DMS79 treated with DMSO at 0.1 percent for 48 hours (cell line): ENCODE results near the gene HS2ST1.

Experiments
- DNase-seq: peaks from one replicate; lab custom pipeline; 2025; lab: John Stamatoyannopoulos, UW

The HS2ST1 gene

DNA sequence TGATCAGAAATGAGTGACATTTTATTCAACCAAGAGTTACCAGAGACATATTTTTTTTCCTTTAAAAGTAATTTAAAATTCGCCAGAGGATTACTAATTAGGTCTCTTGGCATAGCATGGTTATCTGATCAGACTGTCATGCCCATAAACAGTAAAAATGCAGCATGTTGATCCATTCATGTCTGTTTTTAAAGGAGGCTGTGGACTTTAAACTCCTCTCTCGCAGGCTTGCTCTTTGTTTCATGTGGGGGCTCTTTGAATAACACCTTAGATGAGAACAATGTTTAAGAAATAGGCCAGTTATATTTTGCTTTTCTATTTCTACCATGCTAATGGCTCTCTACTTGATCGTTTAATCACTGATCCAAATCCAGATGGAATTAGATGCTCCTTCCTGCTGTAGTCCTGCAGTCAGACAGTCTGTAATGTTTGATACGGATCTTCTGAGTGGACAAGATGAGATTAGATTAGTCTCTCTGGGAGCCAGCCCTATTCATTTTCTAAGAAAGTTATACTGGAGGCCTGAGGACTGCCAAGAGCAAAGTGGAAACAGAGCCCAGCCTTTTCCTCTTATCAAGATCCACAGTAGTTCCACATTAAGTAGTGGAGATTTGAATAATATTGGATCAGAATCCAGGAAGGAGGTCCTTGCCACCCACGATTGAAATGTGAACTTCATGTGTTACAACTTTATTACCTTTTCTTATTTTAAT lies 197.4 kb downstream of the HS2ST1 start:
- no peak for DNase-seq

DNA sequence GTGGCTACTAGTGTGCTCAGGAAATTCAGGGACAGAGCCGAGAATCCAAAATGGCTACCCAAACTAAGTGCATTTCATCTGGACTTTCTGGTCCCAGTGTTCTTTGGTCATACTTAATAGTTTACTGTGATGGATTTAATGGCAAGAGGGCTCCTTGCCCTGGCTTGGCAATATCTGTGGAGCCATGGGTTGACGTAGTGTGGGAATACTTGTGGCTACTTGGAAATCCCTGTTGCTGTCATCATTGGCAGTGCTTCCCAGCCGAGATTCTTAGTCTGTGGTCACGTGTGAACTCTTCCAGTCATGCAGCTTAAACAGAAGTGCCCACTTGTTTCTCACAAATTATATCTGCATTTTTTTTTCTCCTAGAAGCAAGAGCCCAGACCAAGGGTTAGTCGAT lies 198.9 kb downstream of the HS2ST1 start:
- DNase-seq: peak; percentile 85

DNA sequence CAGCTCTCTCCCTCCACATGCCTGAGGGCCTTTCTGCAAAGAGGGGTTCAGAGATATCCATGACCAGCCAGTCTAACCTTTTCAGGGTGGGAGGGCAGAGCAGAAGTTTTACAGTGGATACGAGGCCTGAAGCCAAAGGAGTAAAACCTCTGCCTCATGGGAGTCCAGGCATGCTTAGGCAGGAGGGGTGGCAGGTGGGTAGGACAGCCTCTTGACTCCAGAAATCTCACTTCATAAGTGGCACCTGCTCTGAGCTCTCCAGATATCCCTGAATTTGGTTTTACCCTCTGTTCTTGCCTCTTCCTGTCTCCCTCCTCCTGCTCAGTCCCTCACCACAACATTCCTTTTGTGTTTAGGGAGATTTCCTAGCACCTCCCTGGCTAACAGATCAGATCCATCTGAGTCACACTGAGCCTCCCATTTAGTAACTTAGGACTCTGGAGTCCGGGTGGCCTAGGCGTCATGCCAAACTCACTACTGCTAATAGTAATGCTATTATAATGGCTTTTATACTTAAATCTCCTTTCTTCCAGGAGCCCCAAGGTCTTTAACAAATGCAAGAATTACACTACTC lies 201.0 kb downstream of the HS2ST1 start:
- peak; percentile 79 for DNase-seq

DNA sequence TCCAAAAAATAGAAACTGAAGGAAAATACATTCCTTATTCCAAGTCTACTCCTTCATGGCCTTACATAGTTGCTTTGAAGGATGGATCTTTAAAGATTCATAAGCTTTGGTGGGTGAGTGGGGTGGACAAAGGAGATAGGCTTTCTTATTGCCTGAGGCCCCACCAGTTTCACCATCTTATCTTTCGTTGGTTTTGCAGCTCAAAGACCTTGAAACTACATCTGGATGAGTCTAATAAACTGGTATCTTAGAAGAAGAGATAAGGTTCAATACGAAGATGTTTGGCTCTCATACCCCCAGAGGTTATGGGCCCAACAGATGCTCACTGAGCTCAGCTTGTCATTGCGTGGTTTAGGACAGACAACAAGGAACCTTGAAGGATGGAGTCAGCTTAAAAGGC lies 201.5 kb downstream of the HS2ST1 start:
- no peak for DNase-seq

GRCh38 chr1:87117761-87118368 lies 203.4 kb downstream of the HS2ST1 start:
- DNase-seq: no peak

DNA sequence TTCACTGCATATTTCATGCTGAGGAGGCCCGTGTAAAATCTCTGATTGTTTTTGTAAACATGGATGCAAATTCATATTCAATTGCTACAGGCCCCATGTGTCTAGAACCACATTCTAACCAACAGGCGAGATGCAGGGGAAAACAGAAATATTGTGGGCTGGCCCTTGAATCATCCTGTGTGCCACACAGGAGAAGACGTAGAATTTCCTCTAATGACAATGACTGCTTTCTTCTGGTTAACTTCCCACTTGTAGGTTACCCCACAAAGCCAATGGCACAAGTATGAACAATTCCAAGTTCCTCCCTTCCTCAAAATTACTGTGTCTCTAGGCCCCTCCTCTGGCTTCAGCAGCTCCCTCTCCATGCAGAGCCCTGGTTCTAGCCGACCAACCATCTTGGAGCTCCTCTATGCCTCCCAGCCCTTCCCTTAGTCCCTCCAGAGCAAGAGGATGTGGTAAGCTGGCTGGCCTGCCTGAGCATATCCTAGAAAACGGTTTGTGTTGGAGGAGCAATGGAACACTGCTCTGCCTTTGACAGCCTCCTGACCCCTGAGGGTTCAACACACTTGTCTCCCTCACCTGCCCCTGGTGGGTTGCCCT lies 205.2 kb downstream of the HS2ST1 start:
- no peak for DNase-seq

DNA sequence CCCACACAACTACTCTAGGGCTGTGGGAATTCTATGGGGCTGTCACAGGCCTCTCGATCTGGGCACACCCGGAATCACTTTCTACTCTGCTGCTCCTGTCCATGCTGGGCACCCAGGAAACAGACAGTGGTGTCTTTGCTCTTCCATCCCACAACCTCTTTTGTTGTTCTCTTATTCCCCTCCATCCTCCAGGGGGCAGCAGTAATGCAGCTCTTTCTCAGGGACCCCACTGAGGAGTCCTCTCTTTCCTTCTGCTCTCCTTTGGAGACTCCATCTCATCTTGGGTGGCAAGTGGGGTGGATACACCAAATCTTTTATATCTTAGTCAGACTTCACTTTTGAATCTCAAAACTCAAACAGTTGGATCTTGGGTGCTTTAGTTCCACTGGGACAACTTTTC lies 206.3 kb downstream of the HS2ST1 start:
- no peak for DNase-seq

DNA sequence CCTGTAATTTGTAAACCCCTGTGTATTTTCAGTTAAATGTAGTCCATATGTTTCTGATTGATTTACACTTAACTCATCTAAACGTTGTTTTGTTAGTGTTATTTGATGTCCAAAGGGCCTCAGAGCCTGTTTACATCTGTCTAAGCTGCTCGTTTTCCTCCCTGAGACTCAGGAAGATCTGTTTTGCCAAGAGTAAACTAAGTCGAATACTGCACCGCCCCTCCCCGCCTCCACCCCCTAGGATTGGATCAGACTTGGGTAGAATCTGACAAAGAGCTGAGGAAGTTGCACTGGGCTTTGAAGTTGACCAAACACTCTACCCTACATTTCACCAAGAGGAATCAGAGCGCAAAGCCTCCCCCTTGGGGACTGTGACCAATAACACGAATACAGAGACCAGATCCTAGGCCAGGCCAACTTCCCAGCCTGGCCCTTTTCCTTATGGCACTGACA lies 207.3 kb downstream of the HS2ST1 start:
- DNase-seq: no peak

GRCh38 chr1:87122243-87122642 lies 207.8 kb downstream of the HS2ST1 start:
- DNase-seq: no peak

DNA sequence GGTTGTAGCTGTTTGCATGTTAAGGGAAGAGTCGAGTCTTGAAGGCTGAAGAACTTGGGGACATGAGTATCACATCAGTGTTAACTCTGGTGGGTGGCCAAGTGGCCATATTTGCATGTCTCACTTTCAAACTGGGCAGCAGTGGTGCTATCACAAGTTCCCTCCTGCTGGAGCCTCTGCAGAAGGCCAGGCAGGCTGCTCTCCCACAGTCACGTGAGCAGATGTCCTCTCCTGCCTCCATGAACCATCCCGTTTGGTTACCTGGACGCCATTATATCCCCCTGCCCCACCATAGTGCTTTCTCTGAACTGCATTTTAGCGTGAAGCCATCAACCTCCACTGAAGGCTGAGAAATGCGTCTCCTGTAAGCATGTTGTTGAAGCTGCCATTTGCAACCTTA lies 209.2 kb downstream of the HS2ST1 start:
- DNase-seq: no peak

- no peak for DNase-seq
These were observed 212.6 kb downstream of the HS2ST1 start for GRCh38 chr1:87126886-87127505.

- no peak for DNase-seq
These were observed 213.1 kb downstream of the HS2ST1 start for GRCh38 chr1:87127581-87127980.

DNA sequence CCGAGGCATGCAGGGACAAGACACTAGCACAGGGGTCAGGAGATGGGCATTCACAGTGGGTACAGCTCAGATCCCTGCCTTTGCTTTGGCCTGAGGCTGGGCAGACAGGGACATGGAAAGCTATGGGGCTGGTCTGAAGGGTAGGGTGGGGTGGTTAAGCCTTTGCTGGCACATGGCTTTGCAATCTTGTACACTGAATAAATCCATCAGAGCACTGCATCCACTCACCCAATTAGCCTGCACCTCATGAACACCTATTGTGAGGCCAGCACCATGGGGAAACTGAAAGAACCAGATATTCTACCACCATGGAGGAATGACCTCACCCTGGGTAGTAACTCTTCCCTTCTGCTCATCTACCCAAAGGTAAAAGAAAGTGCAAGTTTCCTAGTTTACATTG lies 214.6 kb downstream of the HS2ST1 start:
- no peak for DNase-seq

DNA sequence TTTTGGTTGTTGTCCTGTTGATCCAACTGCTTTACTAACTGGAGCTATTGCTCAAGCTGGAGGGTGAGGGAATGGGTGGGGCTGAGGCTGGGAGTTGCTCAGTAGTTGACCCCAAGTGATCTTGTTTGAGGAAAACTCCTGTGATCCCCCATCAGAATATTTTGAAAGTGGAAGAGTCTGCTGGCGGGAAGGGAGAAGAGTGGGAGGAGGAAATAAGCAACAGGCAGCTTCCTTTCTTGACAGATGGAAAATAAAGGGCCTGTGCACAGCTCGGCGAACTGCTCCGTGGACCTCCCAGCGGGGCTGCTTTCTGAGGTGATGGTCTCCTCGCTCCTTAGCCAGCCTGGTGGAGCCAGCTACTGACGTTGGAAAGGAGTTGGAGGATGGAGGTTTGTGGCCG lies 215.2 kb downstream of the HS2ST1 start:
- DNase-seq: no peak

DNA sequence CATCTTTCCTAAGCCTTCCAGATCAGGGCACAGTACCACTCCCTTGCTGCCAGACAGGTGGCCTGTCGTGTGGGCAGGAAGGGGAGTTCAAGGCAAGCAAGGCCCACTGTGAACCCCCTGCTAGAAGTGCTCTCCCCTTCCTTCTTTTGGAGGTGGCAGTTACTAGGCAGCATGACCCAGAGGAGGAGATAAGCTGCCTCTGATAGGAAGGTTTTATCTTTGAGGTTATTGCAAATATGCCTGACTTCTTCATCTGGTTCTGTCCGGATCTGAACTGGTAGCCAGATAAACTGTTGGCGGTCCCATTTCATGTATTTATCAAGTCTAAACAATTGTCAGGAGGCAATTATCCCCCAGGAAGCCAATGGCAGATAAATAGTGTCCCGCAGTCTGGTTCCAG lies 216.0 kb downstream of the HS2ST1 start:
- DNase-seq: no peak

GRCh38 chr1:87131809-87132283 lies 217.4 kb downstream of the HS2ST1 start:
- DNase-seq: peak; percentile 53

- DNase-seq: no peak
These were observed 217.9 kb downstream of the HS2ST1 start for GRCh38 chr1:87132284-87132870.

- no peak for DNase-seq
These were observed 219.6 kb downstream of the HS2ST1 start for GRCh38 chr1:87134061-87134460.

- DNase-seq: no peak
These were observed 220.3 kb downstream of the HS2ST1 start for GRCh38 chr1:87134625-87135328.

DNA sequence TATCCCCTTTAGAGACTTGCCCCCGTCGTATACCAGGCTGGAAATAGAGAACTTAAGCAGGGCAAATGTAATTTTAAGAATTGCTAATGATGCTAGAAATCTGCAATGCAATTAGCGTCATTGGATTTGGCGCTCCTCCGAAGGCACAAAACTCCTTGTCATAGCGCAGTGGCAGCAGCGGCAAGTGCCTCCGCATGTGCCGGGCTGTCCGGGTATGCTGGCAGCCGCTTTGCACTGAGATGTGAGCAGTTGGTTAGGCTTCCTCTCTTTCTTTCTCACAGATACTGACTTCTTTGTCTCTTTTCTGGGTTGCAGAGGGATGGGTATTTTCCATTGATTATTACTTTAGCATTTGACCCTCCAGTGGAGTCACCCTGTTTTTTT lies 220.9 kb downstream of the HS2ST1 start:
- no peak for DNase-seq

- DNase-seq: no peak
These were observed 222.3 kb downstream of the HS2ST1 start for GRCh38 chr1:87136607-87137341.
